OCI-LY3 (cell line): ENCODE measurements around the gene MTCH1.

ENCODE experiments used
- EZH2phosphoT487 ChIP-seq: fragments of 200-600 bp; shearing (Covaris generic); IDR thresholded peaks from 2 replicates; pipeline ENCODE4 v1.6.1; 2018; ENCODE audit warnings: antibody characterized with exemption, mixed run types, low read depth
- TF ChIP-seq, protein P1 (sequence below): fragments of 200-600, 300-600 bp; sonication (generic); IDR thresholded peaks from 2 replicates; pipeline ENCODE4 v1.5.1; 2014; ENCODE audit warnings: antibody characterized with exemption, low read length, low read depth

DNA sequence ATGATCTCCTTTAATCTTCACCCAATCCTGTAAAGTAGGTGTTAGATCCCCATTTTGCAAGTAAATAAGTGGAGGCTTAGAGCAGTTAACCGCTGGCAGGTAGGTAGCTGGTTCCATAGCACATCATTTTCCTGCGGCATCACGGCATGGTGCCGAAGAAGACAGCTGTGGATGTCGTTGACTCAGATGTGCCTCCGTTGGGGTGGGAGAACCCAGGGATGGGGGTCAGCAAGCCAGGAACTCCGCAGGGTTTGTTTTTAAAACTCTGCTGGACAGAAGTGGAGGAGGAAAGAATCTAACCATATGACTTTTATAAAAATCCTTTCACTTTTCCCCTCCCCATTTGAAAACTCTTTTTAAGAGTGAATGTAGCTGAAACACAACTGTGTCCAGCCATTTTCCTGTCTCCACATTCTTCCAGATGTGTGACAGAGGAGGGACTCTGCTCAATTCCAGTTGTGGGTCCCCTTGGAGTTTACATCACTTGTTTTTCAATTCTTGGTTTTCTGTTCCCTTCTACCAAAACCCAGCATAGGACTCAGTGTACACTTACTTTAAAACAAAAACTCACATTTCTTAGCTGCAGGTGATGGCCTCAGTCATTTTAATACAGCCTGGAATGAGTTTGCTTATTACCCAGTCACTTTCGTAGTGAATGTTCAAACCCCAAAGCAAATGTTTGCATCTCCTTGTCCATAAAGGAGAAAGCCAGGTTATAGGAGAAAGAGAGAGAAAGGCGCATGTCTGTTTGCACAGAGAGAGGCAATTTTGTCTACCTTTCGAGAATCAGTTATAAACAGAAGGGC, 59.1 kb downstream of the MTCH1 start:
- TF ChIP-seq, protein P1, sequence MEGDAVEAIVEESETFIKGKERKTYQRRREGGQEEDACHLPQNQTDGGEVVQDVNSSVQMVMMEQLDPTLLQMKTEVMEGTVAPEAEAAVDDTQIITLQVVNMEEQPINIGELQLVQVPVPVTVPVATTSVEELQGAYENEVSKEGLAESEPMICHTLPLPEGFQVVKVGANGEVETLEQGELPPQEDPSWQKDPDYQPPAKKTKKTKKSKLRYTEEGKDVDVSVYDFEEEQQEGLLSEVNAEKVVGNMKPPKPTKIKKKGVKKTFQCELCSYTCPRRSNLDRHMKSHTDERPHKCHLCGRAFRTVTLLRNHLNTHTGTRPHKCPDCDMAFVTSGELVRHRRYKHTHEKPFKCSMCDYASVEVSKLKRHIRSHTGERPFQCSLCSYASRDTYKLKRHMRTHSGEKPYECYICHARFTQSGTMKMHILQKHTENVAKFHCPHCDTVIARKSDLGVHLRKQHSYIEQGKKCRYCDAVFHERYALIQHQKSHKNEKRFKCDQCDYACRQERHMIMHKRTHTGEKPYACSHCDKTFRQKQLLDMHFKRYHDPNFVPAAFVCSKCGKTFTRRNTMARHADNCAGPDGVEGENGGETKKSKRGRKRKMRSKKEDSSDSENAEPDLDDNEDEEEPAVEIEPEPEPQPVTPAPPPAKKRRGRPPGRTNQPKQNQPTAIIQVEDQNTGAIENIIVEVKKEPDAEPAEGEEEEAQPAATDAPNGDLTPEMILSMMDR: no peak
- TF ChIP-seq EZH2phosphoT487: no peak
